Occipital lobe (tissue), 2 donors: ENCODE data around the gene PPBP. TPM values are rescaled to one million over a fixed set of nuclear protein-coding genes. Genes with fewer than 3 reads are reported as not detected.

ENCODE experiments used
- DNase-seq: peaks from one replicate; lab custom pipeline; 2025; lab: John Stamatoyannopoulos, UW
- total RNA-seq: library from RNA; depleted of rRNA; stranded (reverse); fragments of >200 nt; gene quantifications from one replicate; pipeline ENCODE4 v1.2.3, GENCODE V29; 2014

PPBP gene
- total RNA-seq, result 5.9 TPM

GRCh38 chr4:73988061-73988460 is at the start of gene PPBP:
TSS of gene PPBP (minus strand) at chr4:73988190. CDS start at chr4:73988103, 87 bp downstream.
- DNase-seq, result no peak

- no peak for DNase-seq
These were observed 49.3 kb upstream of the PPBP start for GRCh38 chr4:74037076-74037955.

GRCh38 chr4:74033739-74034138 is 45.7 kb upstream of the PPBP start:
- no peak for DNase-seq

GRCh38 chr4:74032064-74032463 is 44.1 kb upstream of the PPBP start:
- no peak for DNase-seq

- no peak for DNase-seq
These were observed 43.6 kb upstream of the PPBP start for GRCh38 chr4:74031576-74031975.

- DNase-seq, result no peak
These were observed 42.3 kb upstream of the PPBP start for GRCh38 chr4:74030285-74030684.

GRCh38 chr4:74028504-74028903 is 40.5 kb upstream of the PPBP start:
- no peak for DNase-seq

GRCh38 chr4:74023709-74024108 is 35.7 kb upstream of the PPBP start:
- DNase-seq, result no peak

GRCh38 chr4:74021601-74022000 is 33.6 kb upstream of the PPBP start:
- DNase-seq, result no peak

- DNase-seq, result no peak
These were observed 30.8 kb upstream of the PPBP start for GRCh38 chr4:74018771-74019170.

- DNase-seq, result no peak
These were observed 30.1 kb upstream of the PPBP start for GRCh38 chr4:74018116-74018515.

GRCh38 chr4:74016068-74016467 is 28.1 kb upstream of the PPBP start:
- no peak for DNase-seq

GRCh38 chr4:74015126-74015780 is 27.3 kb upstream of the PPBP start:
- DNase-seq, result no peak

- no peak for DNase-seq
These were observed 26.3 kb upstream of the PPBP start for GRCh38 chr4:74014332-74014731.

- no peak for DNase-seq
These were observed 25.3 kb upstream of the PPBP start for GRCh38 chr4:74013264-74013663.

GRCh38 chr4:74012130-74012529 is 24.1 kb upstream of the PPBP start:
- no peak for DNase-seq

- DNase-seq, result no peak
These were observed 21.3 kb upstream of the PPBP start for GRCh38 chr4:74009307-74009706.

- no peak for DNase-seq
These were observed 18.1 kb upstream of the PPBP start for GRCh38 chr4:74006009-74006476.

- DNase-seq, result no peak
These were observed 17.5 kb upstream of the PPBP start for GRCh38 chr4:74005528-74005927.

- no peak for DNase-seq
These were observed 16.7 kb upstream of the PPBP start for GRCh38 chr4:74004668-74005067.

GRCh38 chr4:74000301-74000700 is 12.3 kb upstream of the PPBP start:
- no peak for DNase-seq

GRCh38 chr4:73998040-73999011 is 10.3 kb upstream of the PPBP start, which contains the start of gene CXCL5:
TSS of gene CXCL5 (minus strand) at chr4:73998677. CDS start at chr4:73998581, 96 bp downstream.
- peak; percentile 13 for DNase-seq
